Skeletal muscle tissue (tissue), 4 donors: Measurements from ENCODE around the gene COX10. TPM values are rescaled to one million over a fixed set of nuclear protein-coding genes. Genes with fewer than 3 reads are reported as not detected.

Experiments used
- H3K27ac ChIP-seq: one replicate; pipeline ENCODE4 v1.7.0; 2013; ENCODE audit warnings: mild to moderate bottlenecking, low read depth, low read length, inconsistent platforms
- H3K27me3 ChIP-seq, 3 donors: one replicate each; pipeline ENCODE4 v1.7.0; 2013; ENCODE audit warnings: low read length in 3 of 3; ENCODE audit not compliant: control insufficient read depth in 3 of 3, insufficient read depth in 3 of 3
- H3K36me3 ChIP-seq, 3 donors: one replicate each; pipeline ENCODE4 v1.7.0; 2013; ENCODE audit warnings: low read length in 3 of 3; ENCODE audit not compliant: control insufficient read depth in 3 of 3, insufficient read depth in 3 of 3
- H3K4me1 ChIP-seq, 3 donors: one replicate each; pipeline ENCODE4 v1.7.0; 2013; ENCODE audit warnings: low read length in 3 of 3, mild to moderate bottlenecking in 3 of 3; ENCODE audit not compliant: control insufficient read depth in 3 of 3, insufficient read depth in 3 of 3
- H3K4me3 ChIP-seq, 3 donors: one replicate each; pipeline ENCODE4 v1.7.0; 2013; ENCODE audit warnings: low read length in 3 of 3
- H3K9ac ChIP-seq, 3 donors: one replicate each; pipeline ENCODE4 v1.7.0; 2013; ENCODE audit warnings: low read length in 3 of 3, mild to moderate bottlenecking in 3 of 3, moderate library complexity in 2 of 3, low read depth in 1 of 3
- H3K9me3 ChIP-seq, 3 donors: one replicate each; pipeline ENCODE4 v1.7.0; 2013; ENCODE audit warnings: low read length in 3 of 3; ENCODE audit not compliant: control insufficient read depth in 3 of 3
- total RNA-seq: library from RNA; depleted of rRNA; stranded (reverse); fragments of >200 nt; gene quantifications from one replicate; pipeline ENCODE4 v1.2.3, GENCODE V29; 2014
- donor health status: Osteomylitis.

The COX10 gene
- total RNA-seq, 1 donor from 2014 or later = 17.7 TPM

DNA sequence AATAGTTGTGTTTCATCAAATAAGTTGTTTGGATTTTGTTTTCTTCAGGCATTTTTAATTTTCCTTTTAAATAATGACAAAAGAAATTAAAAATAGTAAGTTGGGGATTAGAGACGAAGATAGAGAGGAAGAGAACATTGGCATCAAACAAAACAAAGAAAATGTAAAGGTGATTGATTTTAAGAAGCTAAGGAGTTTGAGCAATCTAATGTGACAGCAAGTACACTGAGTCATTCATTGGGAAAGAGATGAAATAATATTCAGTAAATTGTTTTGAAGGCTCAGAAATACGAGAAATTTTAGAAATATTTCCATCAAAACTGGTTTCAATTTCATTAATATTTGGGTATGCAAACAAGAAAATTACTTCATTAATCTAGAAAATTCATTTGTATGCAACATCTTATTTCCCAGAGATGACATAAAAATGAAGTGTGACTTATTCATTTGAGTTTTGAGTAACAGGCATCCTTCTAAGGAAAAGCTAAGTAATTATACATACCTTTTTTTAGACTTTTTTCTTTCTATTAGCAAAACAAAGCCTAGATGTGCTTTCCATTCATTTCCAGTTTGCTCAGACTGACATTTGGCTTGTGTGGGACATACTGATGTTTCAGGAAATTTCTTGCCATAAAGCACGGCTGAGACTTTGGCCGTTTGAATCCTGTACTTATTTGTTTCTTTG, 66.7 kb downstream of the COX10 start:
- H3K27ac ChIP-seq = no peak overlapping the region
- H3K27me3 ChIP-seq = no peaks in the 10 kb centered on the region
- H3K9me3 ChIP-seq = no peaks in the 10 kb centered on the region
- H3K4me3 ChIP-seq = no peak overlapping the region
- H3K4me1 ChIP-seq = no peaks in the 10 kb centered on the region
- no peak overlapping the region for H3K9ac ChIP-seq
- H3K36me3 ChIP-seq = no peaks in the 10 kb centered on the region

DNA sequence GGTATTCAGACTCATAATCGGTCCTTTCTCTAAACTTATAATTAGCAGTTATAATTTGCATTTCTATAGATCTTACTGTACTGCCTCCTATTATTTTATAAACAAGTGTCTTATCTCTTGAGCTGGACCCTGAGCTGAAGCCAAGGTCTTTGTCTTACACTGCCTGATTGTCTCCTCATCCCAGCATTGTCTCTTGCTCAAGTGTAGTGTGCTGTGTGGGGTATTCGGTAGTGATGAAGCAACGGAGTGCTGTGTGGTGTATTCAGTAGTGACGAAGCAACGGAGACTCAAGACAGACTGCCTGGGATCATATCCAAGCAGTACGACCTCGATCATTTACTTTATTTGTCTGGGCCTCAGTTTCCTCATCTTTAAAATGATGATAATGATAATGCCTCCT, 69.3 kb downstream of the COX10 start:
- no peak overlapping the region for H3K9ac ChIP-seq
- peaks cover under 1 to 5% (median 1%) of the 10 kb centered on the region in 3 donors for H3K4me1 ChIP-seq
- no peak overlapping the region for H3K27ac ChIP-seq
- no peaks in the 10 kb centered on the region for H3K9me3 ChIP-seq
- H3K4me3 ChIP-seq = no peak overlapping the region
- no peaks in the 10 kb centered on the region for H3K27me3 ChIP-seq
- H3K36me3 ChIP-seq = no peaks in the 10 kb centered on the region

DNA sequence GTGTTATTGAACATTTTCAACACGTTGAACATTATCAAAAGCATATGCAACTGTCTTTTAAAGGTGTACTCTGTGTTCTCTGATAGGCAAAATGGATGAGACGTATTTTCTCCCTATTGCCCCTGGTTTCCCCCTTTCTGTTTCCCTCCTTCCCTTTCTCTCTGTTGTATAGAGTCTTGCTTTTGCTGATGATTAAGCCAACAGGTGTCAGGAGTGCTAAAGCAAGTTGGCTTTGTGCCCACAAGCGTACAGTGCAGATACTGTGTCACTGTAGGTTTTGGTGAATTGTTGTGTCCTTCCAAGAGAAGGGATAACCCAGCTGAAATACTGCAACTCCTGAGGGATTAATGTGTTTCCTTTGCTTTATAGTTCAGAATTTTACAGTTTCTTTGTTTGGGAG, 74.4 kb downstream of the COX10 start:
- no peak overlapping the region for H3K27ac ChIP-seq
- no peak overlapping the region for H3K9ac ChIP-seq
- H3K4me3 ChIP-seq = no peak overlapping the region
- peaks cover 4 to 7% (median 5%) of the 10 kb centered on the region in 3 donors for H3K4me1 ChIP-seq
- H3K36me3 ChIP-seq = no peaks in the 10 kb centered on the region
- no peaks in the 10 kb centered on the region for H3K27me3 ChIP-seq
- H3K9me3 ChIP-seq = no peaks in the 10 kb centered on the region

DNA sequence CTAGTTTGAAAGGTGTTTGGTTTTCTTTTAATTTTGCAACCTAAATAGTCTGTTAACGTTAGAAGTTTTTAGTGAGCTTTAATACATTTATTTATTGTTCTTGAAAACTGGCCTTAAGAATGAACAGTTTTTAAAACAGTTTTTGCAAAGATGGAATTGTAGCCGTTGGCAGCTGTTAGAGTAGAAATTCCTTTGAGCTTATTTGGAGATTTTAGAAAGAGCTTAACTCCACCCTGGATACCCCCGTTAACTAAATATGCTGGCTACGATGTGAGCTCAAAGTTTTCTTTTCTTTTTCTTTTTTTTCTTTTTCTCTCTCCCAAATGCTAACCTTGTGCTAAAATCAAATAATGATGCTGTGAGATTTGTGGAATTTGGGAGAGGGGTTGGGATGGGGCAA, 75.2 kb downstream of the COX10 start:
- H3K4me1 ChIP-seq = peaks cover 4 to 7% (median 5%) of the 10 kb centered on the region in 3 donors
- no peaks in the 10 kb centered on the region for H3K9me3 ChIP-seq
- no peak overlapping the region for H3K9ac ChIP-seq

DNA sequence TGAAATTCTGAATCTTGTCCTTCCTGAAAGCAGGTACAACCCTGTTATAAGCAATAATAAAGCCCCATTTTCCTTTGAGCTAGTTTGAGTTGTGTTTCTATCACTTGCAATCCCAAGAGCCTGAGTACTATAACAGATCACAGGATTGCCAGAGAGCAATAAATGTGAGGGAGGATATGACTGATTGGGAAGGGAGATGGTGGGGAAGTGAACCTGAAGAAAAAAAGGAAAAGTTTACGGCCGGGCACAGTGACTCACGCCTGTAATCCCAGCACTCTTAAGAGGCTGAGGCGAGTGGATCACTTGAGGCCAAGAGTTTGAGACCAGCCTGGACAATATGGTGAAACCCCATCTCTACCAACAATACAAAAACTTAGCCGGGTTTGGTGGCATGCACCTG, 80.4 kb downstream of the COX10 start:
- no peaks in the 10 kb centered on the region for H3K36me3 ChIP-seq
- H3K4me1 ChIP-seq = peaks cover 11 to 16% (median 12%) of the 10 kb centered on the region in 3 donors
- no peaks in the 10 kb centered on the region for H3K9me3 ChIP-seq
- H3K9ac ChIP-seq = no peak overlapping the region
- H3K27me3 ChIP-seq = no peaks in the 10 kb centered on the region
- H3K27ac ChIP-seq = no peak overlapping the region
- H3K4me3 ChIP-seq = no peak overlapping the region

More for the DNA sequence above, 75.2 kb downstream of the COX10 start:
- H3K4me3 ChIP-seq = no peak overlapping the region
- no peaks in the 10 kb centered on the region for H3K27me3 ChIP-seq
- H3K27ac ChIP-seq = no peak overlapping the region
- no peaks in the 10 kb centered on the region for H3K36me3 ChIP-seq

DNA sequence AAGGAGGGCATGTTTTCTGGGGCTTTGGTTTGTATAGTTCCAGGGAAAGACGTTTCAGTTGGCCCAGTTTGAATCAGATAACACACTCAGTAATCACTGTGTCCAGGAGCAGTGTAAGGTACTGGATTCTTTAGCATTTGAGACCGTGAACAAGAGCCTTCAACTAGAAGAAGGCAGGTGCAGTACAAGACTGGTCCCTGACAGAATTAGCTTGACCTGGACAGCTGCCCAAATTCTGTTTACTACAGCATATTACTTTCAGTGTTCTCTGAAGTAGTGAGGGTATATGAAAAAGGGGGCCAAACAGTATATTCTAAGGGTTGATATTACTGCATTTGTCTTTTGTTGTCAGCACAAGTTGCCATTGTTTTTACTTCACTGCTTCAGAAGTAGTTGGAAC, 81.3 kb downstream of the COX10 start:
- Histone ChIP-seq H3K4me3 (no peak overlapping the region), H3K27ac (peak overlapping the region; percentile 25), H3K9me3 (no peaks in the 10 kb centered on the region), H3K9ac (no peak overlapping the region), H3K27me3 (no peaks in the 10 kb centered on the region), H3K36me3 (no peaks in the 10 kb centered on the region), H3K4me1 (peaks cover 11 to 16% (median 12%) of the 10 kb centered on the region in 3 donors)

DNA sequence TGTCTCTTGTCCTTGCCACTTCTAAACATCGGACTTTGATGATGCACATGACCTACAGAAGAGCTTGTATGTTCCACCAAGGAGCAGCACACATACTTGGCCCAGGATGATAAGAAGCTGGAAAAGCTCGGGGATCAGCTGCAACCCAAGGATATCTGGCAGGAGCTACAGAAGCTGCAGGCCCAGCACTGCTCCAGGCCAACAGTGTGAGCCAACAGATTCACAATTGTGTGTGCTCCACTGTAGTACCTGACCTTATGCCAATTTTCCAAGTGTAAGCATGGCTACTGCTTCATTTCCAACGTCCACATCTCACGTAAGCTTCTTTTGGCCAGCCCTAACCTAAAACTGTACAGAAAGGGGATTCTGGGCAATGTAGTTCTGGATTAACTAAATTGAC, 83.4 kb downstream of the COX10 start:
- H3K4me3 ChIP-seq = peak overlapping the region in 1 of 3 donors; percentile 2
- H3K9ac ChIP-seq = no peak overlapping the region
- H3K4me1 ChIP-seq = peaks cover 11 to 16% (median 12%) of the 10 kb centered on the region in 3 donors
- H3K27me3 ChIP-seq = no peaks in the 10 kb centered on the region
- H3K9me3 ChIP-seq = no peaks in the 10 kb centered on the region
- no peaks in the 10 kb centered on the region for H3K36me3 ChIP-seq
- no peak overlapping the region for H3K27ac ChIP-seq

DNA sequence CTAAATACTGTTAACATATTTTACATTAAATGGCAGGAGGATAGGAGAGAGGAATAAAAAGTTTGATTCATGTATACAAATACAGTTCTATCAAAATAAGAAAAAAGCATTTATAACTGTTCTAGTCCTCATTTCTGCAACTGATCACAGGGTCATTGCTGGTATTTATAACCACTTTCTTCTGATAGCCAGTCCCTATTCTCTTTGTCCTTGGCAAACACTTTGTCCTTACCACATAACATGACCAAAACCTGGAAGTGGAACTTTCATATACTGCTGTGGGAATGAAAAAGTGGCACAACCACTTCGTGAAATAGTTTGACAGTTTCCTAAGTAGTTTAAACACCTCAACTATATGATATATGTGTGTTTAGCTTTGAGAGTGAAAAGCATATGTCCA, 84.1 kb downstream of the COX10 start:
- Histone ChIP-seq H3K9me3 (no peaks in the 10 kb centered on the region), H3K9ac (no peak overlapping the region), H3K4me1 (peaks cover 11 to 16% (median 12%) of the 10 kb centered on the region in 3 donors), H3K4me3 (no peak overlapping the region), H3K27ac (no peak overlapping the region), H3K27me3 (no peaks in the 10 kb centered on the region), H3K36me3 (no peaks in the 10 kb centered on the region)

DNA sequence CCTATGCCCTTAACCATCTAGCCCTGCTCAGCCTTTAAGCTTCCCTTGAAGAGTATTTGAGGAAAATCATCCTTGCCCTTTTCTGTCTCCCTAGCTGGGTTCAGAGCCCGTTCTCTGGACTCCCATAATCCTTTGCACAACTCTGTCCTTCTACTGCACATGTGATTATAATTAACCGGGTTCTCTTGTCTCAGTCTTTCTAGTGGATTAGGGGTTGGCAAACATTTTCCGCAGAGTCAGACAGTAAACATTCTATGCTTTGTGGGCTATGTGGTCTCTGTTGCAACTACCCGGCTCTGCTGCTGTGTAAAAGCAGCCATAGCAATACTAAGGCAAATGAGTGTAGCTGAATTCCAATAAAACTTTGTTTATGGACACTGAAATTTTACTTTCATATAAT, 87.4 kb downstream of the COX10 start:
- Histone ChIP-seq H3K4me3 (no peak overlapping the region), H3K27ac (no peak overlapping the region), H3K9me3 (no peaks in the 10 kb centered on the region), H3K36me3 (no peaks in the 10 kb centered on the region), H3K4me1 (peaks cover 5 to 9% (median 5%) of the 10 kb centered on the region in 3 donors), H3K9ac (no peak overlapping the region), H3K27me3 (no peaks in the 10 kb centered on the region)

DNA sequence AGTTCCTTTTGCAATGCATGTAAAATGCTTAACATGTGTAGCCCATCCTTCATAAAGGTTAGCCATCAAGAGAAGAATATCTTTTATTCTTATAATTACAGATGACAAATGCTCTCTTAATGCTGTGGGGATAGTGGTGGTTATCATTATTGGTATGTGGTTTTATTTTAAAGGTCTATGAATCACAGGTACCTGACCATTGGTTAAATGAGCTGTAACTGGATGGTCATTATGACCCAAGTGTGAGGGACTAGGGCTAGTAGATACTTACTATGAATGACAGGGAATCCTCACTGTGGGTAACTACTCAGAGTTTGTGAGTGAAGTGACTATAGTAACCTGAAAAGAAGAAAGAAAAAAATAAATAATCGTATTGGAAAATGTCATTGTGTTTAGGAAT, 88.5 kb downstream of the COX10 start:
- H3K9me3 ChIP-seq = no peaks in the 10 kb centered on the region
- H3K9ac ChIP-seq = no peak overlapping the region
- H3K27ac ChIP-seq = no peak overlapping the region
- H3K27me3 ChIP-seq = no peaks in the 10 kb centered on the region
- peaks cover 1 to 4% (median 2%) of the 10 kb centered on the region in 3 donors for H3K4me1 ChIP-seq
- no peak overlapping the region for H3K4me3 ChIP-seq
- no peaks in the 10 kb centered on the region for H3K36me3 ChIP-seq
